HepG2 (cell line): Measurements from ENCODE around the gene SLC44A4. TPM values are rescaled to one million over a fixed set of nuclear protein-coding genes. Genes with fewer than 3 reads are reported as not detected.

Source experiments
- ARID2 ChIP-seq: sonication (generic); formaldehyde crosslinking; IDR thresholded peaks from 2 replicates; pipeline ENCODE4 v1.8.1; 2022; ENCODE audit warnings: mild to moderate bottlenecking, missing genetic modification reagents, borderline replicate concordance
- ARNT2 ChIP-seq: sonication (generic); formaldehyde crosslinking; IDR thresholded peaks from 2 replicates; pipeline ENCODE4 v1.8.0; 2022; ENCODE audit warnings: mild to moderate bottlenecking, low read depth, missing genetic modification reagents, moderate library complexity
- ASH2L ChIP-seq: fragments of 300-600, 200-600 bp; sonication (generic); IDR thresholded peaks from 2 replicates; pipeline ENCODE4 v1.7.0; 2017; ENCODE audit warnings: low read depth, mild to moderate bottlenecking, moderate library complexity, mixed read lengths, low read length; ENCODE audit not compliant: insufficient read length
- ATF7 ChIP-seq, 2 experiments: fragments of 450-650 bp in 1 of 2; sonication (generic) in 1 of 2; formaldehyde crosslinking in 1 of 2; IDR thresholded peaks; 2 replicates each; pipeline versions ENCODE4 v1.4.0 to v1.6.1; 2016 to 2020; ENCODE audit warnings: antibody characterized with exemption in 1 of 2, mild to moderate bottlenecking in 1 of 2, missing genetic modification reagents in 1 of 2
- CREB3 ChIP-seq: sonication (generic); formaldehyde crosslinking; IDR thresholded peaks from 2 replicates; pipeline ENCODE4 v1.5.0; 2020; ENCODE audit warnings: missing genetic modification reagents
- ELF3 ChIP-seq: IDR thresholded peaks from 2 replicates; pipeline ENCODE4 v1.6.1; 2016; ENCODE audit warnings: missing genetic modification reagents, missing compliant biosample characterization
- GATA4 ChIP-seq: sonication (generic); IDR thresholded peaks from 2 replicates; pipeline ENCODE4 v1.6.1; 2016; ENCODE audit warnings: antibody characterized with exemption, low read depth, borderline replicate concordance
- KDM2A ChIP-seq: sonication (generic); formaldehyde crosslinking; IDR thresholded peaks from 2 replicates; pipeline ENCODE4 v1.4.0; 2020; ENCODE audit warnings: low read depth, missing genetic modification reagents, borderline replicate concordance
- MLLT10 ChIP-seq: sonication (generic); formaldehyde crosslinking; IDR thresholded peaks from 2 replicates; pipeline ENCODE4 v1.4.0; 2020; ENCODE audit warnings: missing genetic modification reagents
- MTA1 ChIP-seq: sonication (generic); formaldehyde crosslinking; IDR thresholded peaks from 2 replicates; pipeline ENCODE4 v1.4.0; 2020; ENCODE audit warnings: missing genetic modification reagents, mild to moderate bottlenecking, borderline replicate concordance
- MTF1 ChIP-seq: sonication (generic); formaldehyde crosslinking; IDR thresholded peaks from 2 replicates; pipeline ENCODE4 v1.5.0; 2020; ENCODE audit warnings: missing genetic modification reagents
- MYPOP ChIP-seq: sonication (generic); formaldehyde crosslinking; IDR thresholded peaks from 2 replicates; pipeline ENCODE4 v1.8.1; 2023; ENCODE audit warnings: mild to moderate bottlenecking, moderate library complexity, missing genetic modification reagents
- NAIF1 ChIP-seq: sonication (generic); formaldehyde crosslinking; IDR thresholded peaks from 2 replicates; pipeline ENCODE4 v1.5.0; 2020; ENCODE audit warnings: mild to moderate bottlenecking, missing genetic modification reagents, borderline replicate concordance
- NR2F1 ChIP-seq, 2 experiments: fragments of 450-650 bp in 1 of 2; formaldehyde crosslinking in 1 of 2; IDR thresholded peaks; 2 replicates each; pipeline versions ENCODE4 v1.5.0 to v1.6.1; 2016 to 2020; ENCODE audit warnings: mild to moderate bottlenecking in 1 of 2, missing compliant biosample characterization in 1 of 2, missing genetic modification reagents in 1 of 2, moderate library complexity in 1 of 2
- NR2F2 ChIP-seq: IDR thresholded peaks from 2 replicates; pipeline ENCODE4 v1.6.1; 2012; ENCODE audit warnings: low read depth, inconsistent platforms, borderline replicate concordance
- REPIN1 ChIP-seq: sonication (generic); formaldehyde crosslinking; IDR thresholded peaks from 2 replicates; pipeline ENCODE4 v1.8.0; 2022; ENCODE audit warnings: missing genetic modification reagents, low read depth, mild to moderate bottlenecking, borderline replicate concordance
- SIX4 ChIP-seq: sonication (generic); formaldehyde crosslinking; IDR thresholded peaks from 2 replicates; pipeline ENCODE4 v1.4.0; 2020; ENCODE audit warnings: missing genetic modification reagents
- SP1 ChIP-seq, 2 experiments: fragments of 450-650 bp in 1 of 2; sonication (generic) in 1 of 2; formaldehyde crosslinking in 1 of 2; IDR thresholded peaks; 2 replicates each; pipeline versions ENCODE4 v1.4.0 to v1.6.1; 2016 to 2020; ENCODE audit warnings: missing genetic modification reagents in 1 of 2
- ZNF138 ChIP-seq: sonication (generic); formaldehyde crosslinking; IDR thresholded peaks from 2 replicates; pipeline ENCODE4 v1.5.0; 2020; ENCODE audit warnings: mild to moderate bottlenecking, low read depth, missing genetic modification reagents
- ZNF33B ChIP-seq: sonication (generic); formaldehyde crosslinking; IDR thresholded peaks from 2 replicates; pipeline ENCODE4 v1.5.1; 2020; ENCODE audit warnings: mild to moderate bottlenecking, missing genetic modification reagents
- ZNF574 ChIP-seq: sonication (generic); formaldehyde crosslinking; IDR thresholded peaks from 2 replicates; pipeline ENCODE4 v1.4.0; 2020; ENCODE audit warnings: missing genetic modification reagents
- ZNF577 ChIP-seq: sonication (generic); formaldehyde crosslinking; IDR thresholded peaks from 2 replicates; pipeline ENCODE4 v1.4.0; 2020; ENCODE audit warnings: mild to moderate bottlenecking, low read depth, missing genetic modification reagents, borderline replicate concordance
- ZNF772 ChIP-seq: sonication (generic); formaldehyde crosslinking; IDR thresholded peaks from 2 replicates; pipeline ENCODE4 v1.5.0; 2020; ENCODE audit warnings: mild to moderate bottlenecking, missing genetic modification reagents
- ZNF777 ChIP-seq: sonication (generic); formaldehyde crosslinking; IDR thresholded peaks from 2 replicates; pipeline ENCODE4 v1.4.0; 2020; ENCODE audit warnings: missing genetic modification reagents
- polyA plus RNA-seq, 8 experiments: library from polyadenylated mRNA; depleted of rRNA in 3 of 8; stranded (reverse) in 7 of 8; unstranded in 1 of 8; fragments of >200 nt; fragmentation: Illumina TruSeq in 4 of 8; extraction: Trizol in 4 of 8; gene quantifications; 2 replicates each; pipeline versions ENCODE4 v1.2.1 to v1.2.3, GENCODE V29; 2011 to 2016; ENCODE audit warnings: low read depth in 4 of 8, missing spikeins in 1 of 8, mixed read lengths in 1 of 8; ENCODE audit not compliant: insufficient read depth in 1 of 8
- total RNA-seq, 5 experiments: library from RNA; depleted of rRNA; stranded (reverse); fragments of >200 nt; fragmentation: Illumina TruSeq; extraction: Trizol; gene quantifications; 2 replicates each; pipeline ENCODE4 v1.2.3, GENCODE V29; 2016; ENCODE audit warnings: low read depth in 1 of 5

Gene SLC44A4
- total and polyA plus RNA-seq, 2 of the 13 experiments (the other 11 are each of a cell fraction or from before 2014, with no cell fraction given), result 3.5 to 5.9 TPM

- TF ChIP-seq ZNF138 (CRISPR knock-in tag) (no peak), MYPOP (peak; percentile 50; the same call in 1 of the 2 replicates), ASH2L (peak; percentile 55), ARID2 (CRISPR knock-in tag) (peak; percentile 45; the same call in 1 of the 2 replicates), REPIN1 (CRISPR knock-in tag) (no peak), ZNF777 (no peak), ELF3 (CRISPR knock-in tag) (0 out of 2 replicates have a peak, but pooled peaks have one; percentile 7), CREB3 (CRISPR knock-in tag) (no peak), SIX4 (no peak), MTF1 (CRISPR knock-in tag) (no peak), SP1 (IDR thresholded peaks at IDR 0.05) (no peak), SP1 (CRISPR knock-in tag; IDR thresholded peaks at IDR 0.05) (no peak), NR2F2 (0 out of 2 replicates have a peak, but pooled peaks have one; percentile 6), ZNF574 (CRISPR knock-in tag) (0 out of 2 replicates have a peak, but pooled peaks have one; percentile 15), ATF7 (IDR thresholded peaks at IDR 0.05) (no peak), ATF7 (CRISPR knock-in tag; IDR thresholded peaks at IDR 0.05) (no peak), NAIF1 (CRISPR knock-in tag) (no peak), ZNF577 (0 out of 2 replicates have a peak, but pooled peaks have one; percentile 67), ARNT2 (CRISPR knock-in tag) (no peak), NR2F1 (CRISPR knock-in tag; IDR thresholded peaks at IDR 0.05) (0 out of 4 replicates have a peak, but pooled peaks of 1 of the 2 experiments have one; percentile 12), GATA4 (0 out of 2 replicates have a peak, but pooled peaks have one; percentile 31), ZNF772 (CRISPR knock-in tag) (0 out of 2 replicates have a peak, but pooled peaks have one; percentile 53), MTA1 (CRISPR knock-in tag) (no peak), ZNF33B (0 out of 2 replicates have a peak, but pooled peaks have one; percentile 49), KDM2A (peak; percentile 41; the same call in 1 of the 2 replicates), MLLT10 (CRISPR knock-in tag) (no peak)
Measured at GRCh38 chr6:31822036-31822821, 56.6 kb downstream of the SLC44A4 start (continued).
